RWPE1 (cell line): ENCODE data around the gene FIGNL2.

Experiments used
- CTCF ChIA-PET: fragments of 350-600 bp; sonication (Branson Sonifier 250); formaldehyde crosslinking; extraction: SDS; loops from one replicate; lab custom pipeline; 2021; lab: Yijun Ruan, JAX
- POLR2A ChIA-PET: fragments of 400-600 bp; formaldehyde crosslinking; extraction: SDS; loops from one replicate; lab custom pipeline; 2020; ENCODE audit warnings: antibody characterized with exemption; ENCODE audit not compliant: low non-redundant PET; lab: Yijun Ruan, JAX
- DNase-seq: peaks from one replicate; pipeline ENCODE4 v3.0.0; 2012; ENCODE audit warnings: low spot score
- H3K27ac ChIP-seq: fragments of 450-650 bp; 2 replicates; pipeline ENCODE4 v1.5.1; 2017
- TF ChIP-seq, protein P1 (sequence below): fragments of 450-650 bp; conservative IDR thresholded peaks from 2 replicates; pipeline ENCODE4 v1.5.1; 2017; ENCODE audit warnings: low read depth, mild to moderate bottlenecking

Gene FIGNL2, protein sequence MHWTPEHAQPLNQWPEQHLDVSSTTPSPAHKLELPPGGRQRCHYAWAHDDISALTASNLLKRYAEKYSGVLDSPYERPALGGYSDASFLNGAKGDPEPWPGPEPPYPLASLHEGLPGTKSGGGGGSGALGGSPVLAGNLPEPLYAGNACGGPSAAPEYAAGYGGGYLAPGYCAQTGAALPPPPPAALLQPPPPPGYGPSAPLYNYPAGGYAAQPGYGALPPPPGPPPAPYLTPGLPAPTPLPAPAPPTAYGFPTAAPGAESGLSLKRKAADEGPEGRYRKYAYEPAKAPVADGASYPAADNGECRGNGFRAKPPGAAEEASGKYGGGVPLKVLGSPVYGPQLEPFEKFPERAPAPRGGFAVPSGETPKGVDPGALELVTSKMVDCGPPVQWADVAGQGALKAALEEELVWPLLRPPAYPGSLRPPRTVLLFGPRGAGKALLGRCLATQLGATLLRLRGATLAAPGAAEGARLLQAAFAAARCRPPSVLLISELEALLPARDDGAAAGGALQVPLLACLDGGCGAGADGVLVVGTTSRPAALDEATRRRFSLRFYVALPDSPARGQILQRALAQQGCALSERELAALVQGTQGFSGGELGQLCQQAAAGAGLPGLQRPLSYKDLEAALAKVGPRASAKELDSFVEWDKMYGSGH

GRCh38 chr12:51848326-51848727, at the start of gene FIGNL2:
TSS of gene FIGNL2 (minus strand) at chr12:51848718. CDS start at chr12:51822413, 26,305 bp downstream.
- ChIA-PET CTCF (no interaction called here), POLR2A (no interaction called here)
- H3K27ac ChIP-seq, result no peak within 1 kb of the TSS
- no peak for DNase-seq
- TF ChIP-seq, protein P1, sequence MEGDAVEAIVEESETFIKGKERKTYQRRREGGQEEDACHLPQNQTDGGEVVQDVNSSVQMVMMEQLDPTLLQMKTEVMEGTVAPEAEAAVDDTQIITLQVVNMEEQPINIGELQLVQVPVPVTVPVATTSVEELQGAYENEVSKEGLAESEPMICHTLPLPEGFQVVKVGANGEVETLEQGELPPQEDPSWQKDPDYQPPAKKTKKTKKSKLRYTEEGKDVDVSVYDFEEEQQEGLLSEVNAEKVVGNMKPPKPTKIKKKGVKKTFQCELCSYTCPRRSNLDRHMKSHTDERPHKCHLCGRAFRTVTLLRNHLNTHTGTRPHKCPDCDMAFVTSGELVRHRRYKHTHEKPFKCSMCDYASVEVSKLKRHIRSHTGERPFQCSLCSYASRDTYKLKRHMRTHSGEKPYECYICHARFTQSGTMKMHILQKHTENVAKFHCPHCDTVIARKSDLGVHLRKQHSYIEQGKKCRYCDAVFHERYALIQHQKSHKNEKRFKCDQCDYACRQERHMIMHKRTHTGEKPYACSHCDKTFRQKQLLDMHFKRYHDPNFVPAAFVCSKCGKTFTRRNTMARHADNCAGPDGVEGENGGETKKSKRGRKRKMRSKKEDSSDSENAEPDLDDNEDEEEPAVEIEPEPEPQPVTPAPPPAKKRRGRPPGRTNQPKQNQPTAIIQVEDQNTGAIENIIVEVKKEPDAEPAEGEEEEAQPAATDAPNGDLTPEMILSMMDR, result no peak

DNA sequence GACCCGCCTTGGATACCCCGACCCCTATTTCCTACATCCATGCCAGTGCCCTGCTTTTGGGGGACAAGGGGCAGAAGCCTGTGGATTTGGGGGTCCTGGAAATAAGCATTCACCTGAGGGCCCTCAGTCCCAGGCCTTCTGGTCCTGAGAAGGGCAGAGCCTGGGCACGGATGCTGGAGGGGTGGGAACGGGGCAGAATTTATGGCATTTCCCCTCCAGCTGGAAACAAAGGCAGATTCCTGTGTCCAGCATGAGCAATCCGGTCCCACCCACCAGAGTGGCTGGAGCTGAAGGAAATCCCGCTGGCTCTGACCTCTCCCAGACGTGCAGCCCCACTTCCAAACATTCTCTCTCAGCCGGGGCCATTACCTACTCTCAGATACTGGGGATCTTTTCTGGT, 48.7 kb upstream of the FIGNL2 start:
- TF ChIP-seq, protein P1, result no peak
- no peak overlapping the region for H3K27ac ChIP-seq
- no peak for DNase-seq
- ChIA-PET CTCF (no interaction called here), POLR2A (no interaction called here)

GRCh38 chr12:51896236-51896635, 47.7 kb upstream of the FIGNL2 start:
- TF ChIP-seq, protein P1, result no peak
- DNase-seq, result no peak
- ChIA-PET POLR2A (no interaction called here), CTCF (no interaction called here)
- H3K27ac ChIP-seq, result no peak overlapping the region

GRCh38 chr12:51895378-51896135, 47.0 kb upstream of the FIGNL2 start:
- H3K27ac ChIP-seq, result no peak overlapping the region
- TF ChIP-seq, protein P1, result no peak
- no peak for DNase-seq
- ChIA-PET POLR2A (no interaction called here), CTCF (no interaction called here)

- POLR2A ChIA-PET, result no interaction called here
- no peak for DNase-seq
- TF ChIP-seq, protein P1, result no peak
Observed at GRCh38 chr12:51893786-51894185, 45.3 kb upstream of the FIGNL2 start.

GRCh38 chr12:51891843-51892242, 43.3 kb upstream of the FIGNL2 start:
- ChIA-PET POLR2A (no interaction called here), CTCF (interaction anchor here (0.6 kb wide), 2 partner anchors 60 to 101 kb away, joined by 3 to 4 read pairs; no protein-coding TSS in a partner anchor)
- TF ChIP-seq, protein P1, result peak; percentile 38
- DNase-seq, result peak; percentile 36
- no peak overlapping the region for H3K27ac ChIP-seq

More at GRCh38 chr12:51893786-51894185, 45.3 kb upstream of the FIGNL2 start:
- CTCF ChIA-PET, result no interaction called here
- no peak overlapping the region for H3K27ac ChIP-seq
